ENCODE results near the gene ORMDL2. TPM values are rescaled to one million over a fixed set of nuclear protein-coding genes. Genes with fewer than 3 reads are reported as not detected.

ORMDL2 gene
- total and polyA plus RNA-seq, 2 donors (not counting 1 experiment from before 2014, with no cell fraction given), result 26.9 to 54.5 TPM

GRCh38 chr12:55797550-55797949, 20.3 kb upstream of the ORMDL2 start:
- Histone ChIP-seq H3K9me3 (ENCODE audit: control insufficient read depth, insufficient read depth, low read depth, low read length) (no peaks in the 10 kb centered on the region), H3K79me2 (ENCODE audit: control insufficient read depth, insufficient read depth, low read length) (peaks cover 4% of the 10 kb centered on the region), H3K9ac (ENCODE audit: insufficient read depth, low read length) (no peak overlapping the region), H3K4me3 (replicated peaks in 1 of 4; ENCODE audit: control extremely low read depth in 1 of 4, insufficient read depth in 1 of 4, low read depth in 3 of 4, low read length in 4 of 4) (no peak overlapping the region), H3K36me3 (ENCODE audit: control insufficient read depth, insufficient read depth, low read length) (peaks cover 10% of the 10 kb centered on the region), H3K27me3 (ENCODE audit: control insufficient read depth, insufficient read depth, low read length) (no peaks in the 10 kb centered on the region), H3K4me2 (ENCODE audit: extremely low read depth, insufficient read depth, low read length) (no peak overlapping the region), H2AFZ (ENCODE audit: low read length) (no peak overlapping the region), H4K20me1 (ENCODE audit: control insufficient read depth, extremely low read depth, insufficient read depth, low read length) (no peaks in the 10 kb centered on the region), H3K4me1 (ENCODE audit: control insufficient read depth, extremely low read depth, insufficient read depth, low read length) (no peaks in the 10 kb centered on the region), H3K27ac (ENCODE audit: insufficient read depth, low read length) (no peak overlapping the region)
- no peak for DNase-seq (ENCODE audit: low read depth in 2 of 2)
- TF ChIP-seq EZH2 (IDR thresholded peaks at IDR 0.05; ENCODE audit: low read length, missing control alignments) (no peak), CTCF (conservative IDR thresholded peaks at IDR 0.05 in 1 of 2, IDR thresholded peaks at IDR 0.05 in 1 of 2; ENCODE audit: low read depth in 1 of 2, low read length in 2 of 2) (no peak)

- no peaks in the 10 kb centered on the region for H4K20me1 ChIP-seq (ENCODE audit: control insufficient read depth, extremely low read depth, insufficient read depth, low read length)
- TF ChIP-seq EZH2 (IDR thresholded peaks at IDR 0.05; ENCODE audit: low read length, missing control alignments), result no peak
- TF ChIP-seq CTCF (conservative IDR thresholded peaks at IDR 0.05 in 1 of 2, IDR thresholded peaks at IDR 0.05 in 1 of 2; ENCODE audit: low read depth in 1 of 2, low read length in 2 of 2), result no peak
- H3K4me3 ChIP-seq (replicated peaks in 1 of 4; ENCODE audit: control extremely low read depth in 1 of 4, insufficient read depth in 1 of 4, low read depth in 3 of 4, low read length in 4 of 4), result no peak overlapping the region
Measured at GRCh38 chr12:55806982-55807381, 10.9 kb upstream of the ORMDL2 start.

GRCh38 chr12:55809274-55809673, 8.6 kb upstream of the ORMDL2 start:
- peaks cover 89% of the 10 kb centered on the region for H3K79me2 ChIP-seq (ENCODE audit: control insufficient read depth, insufficient read depth, low read length)
- H3K4me3 ChIP-seq (replicated peaks in 1 of 4; ENCODE audit: control extremely low read depth in 1 of 4, insufficient read depth in 1 of 4, low read depth in 3 of 4, low read length in 4 of 4), result no peak overlapping the region
- H3K9ac ChIP-seq (ENCODE audit: insufficient read depth, low read length), result no peak overlapping the region
- no peak overlapping the region for H3K27ac ChIP-seq (ENCODE audit: insufficient read depth, low read length)
- no peaks in the 10 kb centered on the region for H3K4me1 ChIP-seq (ENCODE audit: control insufficient read depth, extremely low read depth, insufficient read depth, low read length)
- peaks cover 3% of the 10 kb centered on the region for H3K36me3 ChIP-seq (ENCODE audit: control insufficient read depth, insufficient read depth, low read length)
- no peak for DNase-seq (ENCODE audit: low read depth in 2 of 2)
- no peaks in the 10 kb centered on the region for H3K9me3 ChIP-seq (ENCODE audit: control insufficient read depth, insufficient read depth, low read depth, low read length)
- H4K20me1 ChIP-seq (ENCODE audit: control insufficient read depth, extremely low read depth, insufficient read depth, low read length), result peaks cover 2% of the 10 kb centered on the region
- H3K4me2 ChIP-seq (ENCODE audit: extremely low read depth, insufficient read depth, low read length), result no peak overlapping the region
- TF ChIP-seq CTCF (conservative IDR thresholded peaks at IDR 0.05 in 1 of 2, IDR thresholded peaks at IDR 0.05 in 1 of 2; ENCODE audit: low read depth in 1 of 2, low read length in 2 of 2), result no peak
- no peak for TF ChIP-seq EZH2 (IDR thresholded peaks at IDR 0.05; ENCODE audit: low read length, missing control alignments)
- H2AFZ ChIP-seq (ENCODE audit: low read length), result no peak overlapping the region
- no peaks in the 10 kb centered on the region for H3K27me3 ChIP-seq (ENCODE audit: control insufficient read depth, insufficient read depth, low read length)

More at GRCh38 chr12:55806982-55807381, 10.9 kb upstream of the ORMDL2 start:
- no peak for DNase-seq (ENCODE audit: low read depth in 2 of 2)
- H3K9ac ChIP-seq (ENCODE audit: insufficient read depth, low read length), result no peak overlapping the region
- H2AFZ ChIP-seq (ENCODE audit: low read length), result no peak overlapping the region
- peaks cover 75% of the 10 kb centered on the region for H3K79me2 ChIP-seq (ENCODE audit: control insufficient read depth, insufficient read depth, low read length)
- H3K27me3 ChIP-seq (ENCODE audit: control insufficient read depth, insufficient read depth, low read length), result no peaks in the 10 kb centered on the region
- peaks cover 3% of the 10 kb centered on the region for H3K36me3 ChIP-seq (ENCODE audit: control insufficient read depth, insufficient read depth, low read length)
- no peak overlapping the region for H3K4me2 ChIP-seq (ENCODE audit: extremely low read depth, insufficient read depth, low read length)
- H3K27ac ChIP-seq (ENCODE audit: insufficient read depth, low read length), result no peak overlapping the region
- no peaks in the 10 kb centered on the region for H3K9me3 ChIP-seq (ENCODE audit: control insufficient read depth, insufficient read depth, low read depth, low read length)
- H3K4me1 ChIP-seq (ENCODE audit: control insufficient read depth, extremely low read depth, insufficient read depth, low read length), result no peaks in the 10 kb centered on the region

Measured in fibroblast of lung (primary cell).